ENCODE results near the gene PRR15.

The PRR15 gene

GRCh38 chr7:29572558-29572957, 8.9 kb downstream of the PRR15 start:
- Histone ChIP-seq H3K4me3 (ENCODE audit: low read depth in 1 of 2, low read length in 2 of 2) (no peak overlapping the region), H3K9ac (ENCODE audit: low read length) (no peak overlapping the region), H3K9me3 (ENCODE audit: low read length) (no peaks in the 10 kb centered on the region), H3K27ac (ENCODE audit: low read depth, low read length) (no peak overlapping the region), H3K27me3 (ENCODE audit: control insufficient read depth in 1 of 2, insufficient read depth in 2 of 2, low read length in 2 of 2) (no peaks in the 10 kb centered on the region), H3K4me1 (ENCODE audit: insufficient read depth, low read length) (no peaks in the 10 kb centered on the region), H3K36me3 (ENCODE audit: insufficient read depth, low read length) (no peaks in the 10 kb centered on the region)

DNA sequence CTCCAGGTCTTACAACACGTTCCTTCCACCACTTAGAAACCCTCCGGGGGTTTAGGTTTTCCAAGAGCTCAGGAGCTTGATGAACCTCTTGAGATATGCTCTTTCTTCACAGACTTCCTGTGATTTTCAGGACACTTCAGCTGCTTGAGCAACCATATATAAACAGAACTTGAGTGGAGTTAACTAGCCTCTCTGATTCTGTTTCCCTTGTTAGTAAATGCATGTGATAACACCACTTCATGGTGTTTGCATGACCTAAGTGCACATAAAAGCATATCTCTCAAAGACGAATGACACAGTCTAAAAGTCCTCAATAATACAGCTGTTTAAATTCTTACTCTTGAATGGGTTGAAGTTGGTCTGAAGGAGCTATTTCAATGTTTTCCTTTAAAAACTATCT, 9.9 kb downstream of the PRR15 start:
- H3K27ac ChIP-seq (ENCODE audit: low read depth, low read length): no peak overlapping the region
- no peaks in the 10 kb centered on the region for H3K4me1 ChIP-seq (ENCODE audit: insufficient read depth, low read length)
- H3K9ac ChIP-seq (ENCODE audit: low read length): no peak overlapping the region
- no peak overlapping the region for H3K4me3 ChIP-seq (ENCODE audit: low read depth in 1 of 2, low read length in 2 of 2)
- no peaks in the 10 kb centered on the region for H3K9me3 ChIP-seq (ENCODE audit: low read length)
- H3K27me3 ChIP-seq (ENCODE audit: control insufficient read depth in 1 of 2, insufficient read depth in 2 of 2, low read length in 2 of 2): no peaks in the 10 kb centered on the region
- H3K36me3 ChIP-seq (ENCODE audit: insufficient read depth, low read length): no peaks in the 10 kb centered on the region

DNA sequence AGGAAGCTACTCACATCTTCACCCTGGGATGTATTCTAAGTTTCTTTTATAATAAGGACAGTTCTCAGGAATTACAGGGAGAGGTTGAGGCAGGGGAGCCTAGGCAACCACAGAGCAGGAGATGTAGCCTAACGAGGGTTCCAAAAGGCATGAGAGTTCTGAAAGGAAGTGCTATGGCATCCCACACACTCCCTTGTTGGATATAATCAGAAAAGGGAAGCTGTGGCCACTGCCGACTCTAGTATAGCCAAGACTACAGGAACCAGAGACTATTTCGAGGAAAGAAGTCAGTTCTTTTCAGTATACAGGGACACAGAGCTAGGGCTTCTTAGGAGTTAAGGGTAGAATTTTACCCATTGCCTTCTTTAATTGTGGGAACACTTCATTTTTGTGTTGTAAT, 11.0 kb downstream of the PRR15 start:
- Histone ChIP-seq H3K9ac (ENCODE audit: low read length) (no peak overlapping the region), H3K36me3 (ENCODE audit: insufficient read depth, low read length) (no peaks in the 10 kb centered on the region), H3K4me3 (ENCODE audit: low read depth in 1 of 2, low read length in 2 of 2) (no peak overlapping the region), H3K27me3 (ENCODE audit: control insufficient read depth in 1 of 2, insufficient read depth in 2 of 2, low read length in 2 of 2) (no peaks in the 10 kb centered on the region), H3K9me3 (ENCODE audit: low read length) (no peaks in the 10 kb centered on the region), H3K27ac (ENCODE audit: low read depth, low read length) (no peak overlapping the region), H3K4me1 (ENCODE audit: insufficient read depth, low read length) (no peaks in the 10 kb centered on the region)

- Histone ChIP-seq H3K9me3 (ENCODE audit: low read length) (no peaks in the 10 kb centered on the region), H3K27me3 (ENCODE audit: control insufficient read depth in 1 of 2, insufficient read depth in 2 of 2, low read length in 2 of 2) (no peaks in the 10 kb centered on the region), H3K27ac (ENCODE audit: low read depth, low read length) (no peak overlapping the region), H3K36me3 (ENCODE audit: insufficient read depth, low read length) (no peaks in the 10 kb centered on the region), H3K4me1 (ENCODE audit: insufficient read depth, low read length) (no peaks in the 10 kb centered on the region), H3K4me3 (ENCODE audit: low read depth in 1 of 2, low read length in 2 of 2) (no peak overlapping the region), H3K9ac (ENCODE audit: low read length) (no peak overlapping the region)
Measured at GRCh38 chr7:29587195-29587808, 23.7 kb downstream of the PRR15 start.

DNA sequence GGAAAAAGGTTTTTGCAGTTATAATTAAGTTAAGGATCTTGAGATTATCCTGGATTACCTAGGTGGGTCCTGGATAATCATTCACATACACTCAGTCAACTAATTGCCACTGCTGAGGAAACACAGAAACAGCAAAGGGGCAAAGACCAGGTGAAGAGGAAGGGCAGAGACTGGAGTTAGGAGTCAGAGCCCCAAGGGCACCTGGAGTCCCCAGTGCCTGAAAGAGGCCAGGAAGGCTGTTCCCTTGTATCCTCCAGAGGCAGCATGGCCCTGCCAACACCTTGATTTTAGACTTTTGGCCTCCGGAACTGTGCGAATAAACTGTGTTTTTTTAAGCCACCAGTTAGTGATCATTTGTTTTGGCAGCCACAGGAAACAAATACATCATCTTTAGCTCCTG, 24.6 kb downstream of the PRR15 start:
- Histone ChIP-seq H3K4me1 (ENCODE audit: insufficient read depth, low read length) (no peaks in the 10 kb centered on the region), H3K27me3 (ENCODE audit: control insufficient read depth in 1 of 2, insufficient read depth in 2 of 2, low read length in 2 of 2) (no peaks in the 10 kb centered on the region), H3K36me3 (ENCODE audit: insufficient read depth, low read length) (no peaks in the 10 kb centered on the region), H3K4me3 (ENCODE audit: low read depth in 1 of 2, low read length in 2 of 2) (no peak overlapping the region), H3K9me3 (ENCODE audit: low read length) (no peaks in the 10 kb centered on the region), H3K27ac (ENCODE audit: low read depth, low read length) (no peak overlapping the region), H3K9ac (ENCODE audit: low read length) (no peak overlapping the region)

DNA sequence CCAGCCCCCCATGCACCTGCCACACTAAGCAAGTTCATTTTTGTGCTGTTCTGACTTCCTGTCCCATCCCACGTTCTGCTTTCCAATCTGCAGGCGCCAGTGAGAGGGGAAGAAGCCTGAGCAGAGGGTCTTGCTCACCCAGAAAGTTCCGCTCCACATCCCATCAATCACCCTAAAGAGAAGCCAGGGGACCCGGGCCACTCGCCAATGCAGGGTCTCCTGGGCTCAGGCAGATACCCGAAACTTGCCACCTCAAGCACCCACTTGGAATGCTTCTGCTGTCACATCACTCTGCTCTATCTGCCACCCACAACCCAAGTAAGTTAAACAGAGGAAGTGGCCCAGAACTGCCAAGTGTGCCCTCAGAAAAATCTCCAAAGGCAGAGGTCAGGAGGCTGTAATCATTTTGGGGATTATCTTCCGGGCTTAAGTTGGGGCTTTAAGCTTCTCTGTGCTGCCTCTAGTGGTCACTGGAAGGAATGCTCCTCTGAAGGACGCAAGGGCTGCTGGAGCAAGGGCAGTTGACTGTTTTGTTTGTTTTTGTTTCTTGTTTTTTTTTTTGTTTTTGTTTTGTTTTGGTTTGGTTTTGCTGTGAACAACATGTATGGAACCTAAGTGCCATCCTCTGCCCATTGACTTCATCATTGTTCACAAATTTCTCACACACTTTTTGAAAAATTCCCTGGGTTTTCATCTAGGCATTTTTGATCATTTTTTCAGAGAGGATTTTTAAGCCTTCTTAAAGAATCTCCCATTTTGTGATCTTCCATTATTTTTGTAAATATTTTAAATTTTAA, 25.5 kb downstream of the PRR15 start:
- no peaks in the 10 kb centered on the region for H3K4me1 ChIP-seq (ENCODE audit: insufficient read depth, low read length)
- no peaks in the 10 kb centered on the region for H3K9me3 ChIP-seq (ENCODE audit: low read length)
- H3K27ac ChIP-seq (ENCODE audit: low read depth, low read length): no peak overlapping the region
- no peak overlapping the region for H3K4me3 ChIP-seq (ENCODE audit: low read depth in 1 of 2, low read length in 2 of 2)
- no peaks in the 10 kb centered on the region for H3K27me3 ChIP-seq (ENCODE audit: control insufficient read depth in 1 of 2, insufficient read depth in 2 of 2, low read length in 2 of 2)
- H3K9ac ChIP-seq (ENCODE audit: low read length): no peak overlapping the region
- no peaks in the 10 kb centered on the region for H3K36me3 ChIP-seq (ENCODE audit: insufficient read depth, low read length)

GRCh38 chr7:29592866-29593265, 29.2 kb downstream of the PRR15 start:
- no peak overlapping the region for H3K27ac ChIP-seq (ENCODE audit: low read depth, low read length)
- no peaks in the 10 kb centered on the region for H3K4me1 ChIP-seq (ENCODE audit: insufficient read depth, low read length)
- no peak overlapping the region for H3K4me3 ChIP-seq (ENCODE audit: low read depth in 1 of 2, low read length in 2 of 2)
- H3K36me3 ChIP-seq (ENCODE audit: insufficient read depth, low read length): no peaks in the 10 kb centered on the region
- no peak overlapping the region for H3K9ac ChIP-seq (ENCODE audit: low read length)
- H3K27me3 ChIP-seq (ENCODE audit: control insufficient read depth in 1 of 2, insufficient read depth in 2 of 2, low read length in 2 of 2): no peaks in the 10 kb centered on the region
- H3K9me3 ChIP-seq (ENCODE audit: low read length): no peaks in the 10 kb centered on the region

DNA sequence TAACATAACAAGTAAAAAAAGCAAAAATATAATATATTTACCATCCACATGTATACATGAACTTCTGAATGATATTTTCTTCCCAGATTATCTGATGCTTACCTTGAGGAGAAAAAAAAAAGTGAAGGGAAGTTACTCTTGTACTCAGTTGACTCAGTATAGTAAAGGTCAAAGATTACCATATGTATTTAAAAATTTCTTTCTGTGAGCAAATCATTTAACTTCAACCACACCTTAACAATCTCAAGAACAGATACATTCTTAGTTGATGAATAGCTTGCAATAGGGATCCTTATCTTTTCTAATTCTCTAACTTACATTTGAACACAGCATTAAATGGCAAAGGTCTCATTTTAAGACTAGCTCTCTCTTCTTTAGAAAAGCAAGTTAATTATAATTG, 29.8 kb downstream of the PRR15 start:
- Histone ChIP-seq H3K4me3 (ENCODE audit: low read depth in 1 of 2, low read length in 2 of 2) (no peak overlapping the region), H3K4me1 (ENCODE audit: insufficient read depth, low read length) (no peaks in the 10 kb centered on the region), H3K36me3 (ENCODE audit: insufficient read depth, low read length) (no peaks in the 10 kb centered on the region), H3K9me3 (ENCODE audit: low read length) (no peaks in the 10 kb centered on the region), H3K9ac (ENCODE audit: low read length) (no peak overlapping the region), H3K27me3 (ENCODE audit: control insufficient read depth in 1 of 2, insufficient read depth in 2 of 2, low read length in 2 of 2) (no peaks in the 10 kb centered on the region), H3K27ac (ENCODE audit: low read depth, low read length) (no peak overlapping the region)

GRCh38 chr7:29596593-29597178, 33.1 kb downstream of the PRR15 start:
- Histone ChIP-seq H3K27me3 (ENCODE audit: control insufficient read depth in 1 of 2, insufficient read depth in 2 of 2, low read length in 2 of 2) (no peaks in the 10 kb centered on the region), H3K4me3 (ENCODE audit: low read depth in 1 of 2, low read length in 2 of 2) (no peak overlapping the region), H3K9ac (ENCODE audit: low read length) (no peak overlapping the region), H3K9me3 (ENCODE audit: low read length) (no peaks in the 10 kb centered on the region), H3K36me3 (ENCODE audit: insufficient read depth, low read length) (no peaks in the 10 kb centered on the region), H3K4me1 (ENCODE audit: insufficient read depth, low read length) (no peaks in the 10 kb centered on the region), H3K27ac (ENCODE audit: low read depth, low read length) (no peak overlapping the region)

DNA sequence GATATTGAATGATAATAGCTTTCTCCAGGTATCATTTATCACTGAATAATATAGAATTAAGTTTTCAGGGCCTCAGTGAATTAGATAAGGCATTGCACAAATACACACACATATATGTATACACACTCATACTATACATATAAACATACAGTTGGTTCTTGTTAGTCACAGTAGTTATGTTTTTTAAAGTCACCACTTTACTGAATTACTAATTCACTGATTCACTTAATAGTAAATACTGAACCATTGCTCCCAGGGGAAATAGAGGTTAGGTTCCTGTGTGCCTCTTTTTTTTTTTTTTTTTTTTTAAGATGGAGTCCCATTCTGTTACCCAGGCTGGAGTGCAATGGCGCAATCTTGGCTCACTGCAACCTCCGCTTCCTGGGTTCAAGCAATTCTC, 33.6 kb downstream of the PRR15 start:
- no peak overlapping the region for H3K9ac ChIP-seq (ENCODE audit: low read length)
- H3K4me1 ChIP-seq (ENCODE audit: insufficient read depth, low read length): no peaks in the 10 kb centered on the region
- H3K9me3 ChIP-seq (ENCODE audit: low read length): no peaks in the 10 kb centered on the region
- H3K27ac ChIP-seq (ENCODE audit: low read depth, low read length): no peak overlapping the region
- no peaks in the 10 kb centered on the region for H3K27me3 ChIP-seq (ENCODE audit: control insufficient read depth in 1 of 2, insufficient read depth in 2 of 2, low read length in 2 of 2)
- H3K36me3 ChIP-seq (ENCODE audit: insufficient read depth, low read length): no peaks in the 10 kb centered on the region
- H3K4me3 ChIP-seq (ENCODE audit: low read depth in 1 of 2, low read length in 2 of 2): no peak overlapping the region

- Histone ChIP-seq H3K27ac (ENCODE audit: low read depth, low read length) (no peak overlapping the region), H3K9me3 (ENCODE audit: low read length) (no peaks in the 10 kb centered on the region), H3K36me3 (ENCODE audit: insufficient read depth, low read length) (no peaks in the 10 kb centered on the region), H3K27me3 (ENCODE audit: control insufficient read depth in 1 of 2, insufficient read depth in 2 of 2, low read length in 2 of 2) (no peaks in the 10 kb centered on the region), H3K9ac (ENCODE audit: low read length) (no peak overlapping the region), H3K4me1 (ENCODE audit: insufficient read depth, low read length) (no peaks in the 10 kb centered on the region), H3K4me3 (ENCODE audit: low read depth in 1 of 2, low read length in 2 of 2) (no peak overlapping the region)
Measured at GRCh38 chr7:29598137-29598536, 34.5 kb downstream of the PRR15 start.

DNA sequence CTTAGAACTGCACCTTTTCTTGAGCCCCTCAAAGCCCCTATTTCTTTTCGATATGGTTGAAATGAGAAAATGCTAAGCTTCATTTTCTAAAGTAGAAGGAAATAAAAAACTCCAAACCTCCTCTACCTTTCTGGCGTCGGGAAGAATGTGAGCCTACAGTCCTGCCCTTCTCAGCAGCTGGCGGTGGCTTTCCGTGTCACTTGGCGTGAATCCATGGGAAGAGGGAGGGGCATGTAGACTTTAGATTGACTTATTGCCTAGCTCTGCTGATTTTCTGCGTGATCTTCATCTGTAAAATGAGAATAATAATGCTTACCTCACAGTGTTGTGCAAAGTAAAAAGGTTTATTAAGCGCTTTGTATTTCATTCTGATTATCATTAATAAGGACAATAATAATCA, 35.0 kb downstream of the PRR15 start:
- Histone ChIP-seq H3K36me3 (ENCODE audit: insufficient read depth, low read length) (no peaks in the 10 kb centered on the region), H3K9ac (ENCODE audit: low read length) (no peak overlapping the region), H3K9me3 (ENCODE audit: low read length) (no peaks in the 10 kb centered on the region), H3K27ac (ENCODE audit: low read depth, low read length) (no peak overlapping the region), H3K27me3 (ENCODE audit: control insufficient read depth in 1 of 2, insufficient read depth in 2 of 2, low read length in 2 of 2) (no peaks in the 10 kb centered on the region), H3K4me1 (ENCODE audit: insufficient read depth, low read length) (no peaks in the 10 kb centered on the region), H3K4me3 (ENCODE audit: low read depth in 1 of 2, low read length in 2 of 2) (no peak overlapping the region)
